K562 (cell line): Measurements from ENCODE around the gene OLFML2B. TPM values are rescaled to one million over a fixed set of nuclear protein-coding genes. Genes with fewer than 3 reads are reported as not detected.

Source experiments
- ATAC-seq: fragments of 200-7000 bp; cut with Tn5 transposase; 3 replicates; pipeline ENCODE4 v1.9.1; 2020; ENCODE audit warnings: moderate library complexity
- BruUV-seq: library from RNA; stranded (reverse); fragments of 400-500 nt; replicated peaks from 2 replicates; lab custom pipeline; 2021; lab: Mats Ljungman, UMichigan
- CTCF ChIA-PET: fragments of 300-600 bp; formaldehyde crosslinking; extraction: SDS; loops from one replicate; lab custom pipeline; 2021; ENCODE audit warnings: low intra/inter-chr PET ratio; lab: Yijun Ruan, JAX
- POLR2A ChIA-PET: fragments of 300-600, 350-650 bp; sonication (Branson Sonifier 250); formaldehyde crosslinking; extraction: SDS; loops from one replicate; lab custom pipeline; 2021; ENCODE audit warnings: antibody characterized with exemption, inconsistent platforms; lab: Yijun Ruan, JAX
- DNase-seq, 4 experiments: peaks; one replicate each; pipeline versions ENCODE4 v3.0.0 to v3.0.0-alpha.2; 2011 to 2018; ENCODE audit warnings: low spot score in 3 of 4, mixed read lengths in 3 of 4; ENCODE audit errors: extremely low read depth in 1 of 4
- FAIRE-seq: peaks from 2 replicates; lab custom pipeline; 2011; peaks lifted over from hg19 to GRCh38; lab: Jason Lieb, UNC
- H2AFZ ChIP-seq: 2 replicates; pipeline ENCODE4 v1.6.0; 2011; ENCODE audit warnings: low read depth, low read length, control low read depth, inconsistent platforms
- H3K27ac ChIP-seq: fragments of 200-600 bp; 3 replicates; pipeline ENCODE4 v1.8.0; 2011; ENCODE audit warnings: low read depth, mild to moderate bottlenecking, control low read depth, inconsistent platforms, low read length, moderate library complexity, mixed read lengths; ENCODE audit errors: extremely low read depth
- H3K27me3 ChIP-seq, 2 experiments: fragments of 300-600 bp in 1 of 2; 2 replicates in 1 of 2; 3 replicates in 1 of 2; pipeline versions ENCODE4 v1.6.0 to v1.8.0; 2011; ENCODE audit warnings: inconsistent platforms in 2 of 2, low read length in 2 of 2, mild to moderate bottlenecking in 1 of 2, mixed read lengths in 1 of 2, moderate library complexity in 1 of 2; ENCODE audit not compliant: control insufficient read depth in 2 of 2, insufficient read depth in 2 of 2
- H3K36me3 ChIP-seq: fragments of 300-600 bp; 3 replicates; pipeline ENCODE4 v1.8.0; 2011; ENCODE audit warnings: mild to moderate bottlenecking, low read length, inconsistent platforms; ENCODE audit not compliant: control insufficient read depth, insufficient read depth
- H3K4me1 ChIP-seq, 2 experiments: fragments of 200-600 bp in 1 of 2; replicated peaks in 1 of 2; 2 replicates in 1 of 2; 3 replicates in 1 of 2; pipeline versions ENCODE4 v1.5.1 to v1.8.0; 2011; ENCODE audit warnings: inconsistent platforms in 2 of 2, low read length in 2 of 2, mild to moderate bottlenecking in 1 of 2, mixed read lengths in 1 of 2, moderate library complexity in 1 of 2; ENCODE audit not compliant: control insufficient read depth in 2 of 2, insufficient read depth in 2 of 2
- H3K4me2 ChIP-seq: 2 replicates; pipeline ENCODE4 v1.6.1; 2011; ENCODE audit warnings: low read length, control low read depth, inconsistent platforms, mixed read lengths; ENCODE audit not compliant: insufficient read depth
- H3K4me3 ChIP-seq: fragments of 200-600 bp; sonication (generic), shearing (Covaris generic); 2 replicates; pipeline ENCODE4 v1.5.1; 2016; ENCODE audit warnings: control low read depth, inconsistent platforms
- H3K79me2 ChIP-seq: fragments of 200-600 bp; 3 replicates; pipeline ENCODE4 v1.8.0; 2011; ENCODE audit warnings: low read length, inconsistent platforms; ENCODE audit not compliant: control insufficient read depth, insufficient read depth
- H3K9ac ChIP-seq, 2 experiments: 2 replicates each; pipeline versions ENCODE4 v1.6.0 to v1.6.1; 2011; ENCODE audit warnings: low read depth in 2 of 2, low read length in 2 of 2, control low read depth in 1 of 2, inconsistent platforms in 1 of 2, mild to moderate bottlenecking in 1 of 2, mixed read lengths in 1 of 2; ENCODE audit not compliant: insufficient read depth in 1 of 2
- H3K9me1 ChIP-seq: one replicate; pipeline ENCODE4 v1.6.0; 2011; ENCODE audit warnings: inconsistent platforms, mild to moderate bottlenecking, low read length, moderate library complexity; ENCODE audit not compliant: control insufficient read depth, insufficient read depth
- H3K9me3 ChIP-seq: replicated peaks from 2 replicates; pipeline ENCODE4 v1.5.1; 2011; ENCODE audit warnings: low read depth, low read length, inconsistent platforms; ENCODE audit not compliant: control insufficient read depth, insufficient read depth
- H4K20me1 ChIP-seq: replicated peaks from 2 replicates; pipeline ENCODE4 v1.6.1; 2011; ENCODE audit warnings: low read length, inconsistent platforms, mixed read lengths; ENCODE audit not compliant: control insufficient read depth, insufficient read depth
- BDP1 ChIP-seq: IDR thresholded peaks from 3 replicates; pipeline ENCODE4 v1.6.1; 2011; ENCODE audit not compliant: insufficient read length, insufficient read depth
- ETV5 ChIP-seq: sonication (generic); formaldehyde crosslinking; IDR thresholded peaks from 2 replicates; pipeline ENCODE4 v1.4.0; 2020; ENCODE audit warnings: low read depth, mild to moderate bottlenecking, missing genetic modification reagents
- GATA2 ChIP-seq: sonication (generic); formaldehyde crosslinking; IDR thresholded peaks from 2 replicates; pipeline ENCODE4 v1.4.0; 2020; ENCODE audit warnings: mild to moderate bottlenecking, missing genetic modification reagents
- JUNB ChIP-seq: fragments of 450-650 bp; formaldehyde crosslinking; conservative IDR thresholded peaks from 2 replicates; pipeline ENCODE4 v1.4.0; 2020; ENCODE audit warnings: mild to moderate bottlenecking
- KHSRP ChIP-seq: fragments of 450-650 bp; IDR thresholded peaks from 2 replicates; pipeline ENCODE4 v1.6.1; 2017
- NRF1 ChIP-seq, 2 experiments: fragments of 450-650 bp; IDR thresholded peaks in 1 of 2; conservative IDR thresholded peaks in 1 of 2; 2 replicates each; pipeline ENCODE4 v1.6.1; 2014; ENCODE audit warnings: mild to moderate bottlenecking in 2 of 2
- RBM34 ChIP-seq: fragments of 200-400 bp; formaldehyde crosslinking; IDR thresholded peaks from 2 replicates; pipeline ENCODE4 v1.6.1; 2018; ENCODE audit warnings: low read length, borderline replicate concordance; ENCODE audit not compliant: insufficient read depth
- RUNX1 ChIP-seq: sonication (generic); IDR thresholded peaks from 2 replicates; pipeline ENCODE4 v1.6.1; 2016; ENCODE audit warnings: antibody characterized with exemption, low read depth
- SREBF1 ChIP-seq: fragments of 150-350 bp; IDR thresholded peaks from 2 replicates; pipeline ENCODE4 v1.6.1; 2014; ENCODE audit warnings: antibody characterized with exemption, low read depth, low read length, borderline replicate concordance
- SUPT5H ChIP-seq: fragments of 450-650 bp; IDR thresholded peaks from 2 replicates; pipeline ENCODE4 v1.6.1; 2016
- U2AF1 ChIP-seq: fragments of 200-400 bp; formaldehyde crosslinking; optimal IDR thresholded peaks from 2 replicates; pipeline ENCODE3; 2017; ENCODE audit warnings: mild to moderate bottlenecking, low read depth, low read length, moderate library complexity
- ZNF507 ChIP-seq: conservative IDR thresholded peaks from 2 replicates; pipeline ENCODE4 v1.6.1; 2017; ENCODE audit warnings: missing genetic modification characterization, missing compliant biosample characterization
- WGBS: fragments of 100-300 bp; shearing (Covaris generic); methylation state at CpG from one replicate; pipeline ENCODE4 v1.1.6; 2016; ENCODE audit warnings: low coverage, mixed read lengths; ENCODE audit not compliant: insufficient coverage; ENCODE audit errors: missing lambda C conversion rate; 5-methylcytosine and 5-hydroxymethylcytosine counted together
- in situ Hi-C: fragments of 300-500 bp; cut with MboI; formaldehyde crosslinking; loops from 4 replicates; pipeline ENCODE4 v1.15.0; 2018; ENCODE audit warnings: inconsistent platforms, mixed read lengths
- intact Hi-C: fragments of 100-400 bp; cut with micrococcal nuclease; formaldehyde crosslinking; loops from 2 replicates; pipeline ENCODE4 v1.14.2; 2022
- polyA plus RNA-seq, 8 experiments: library from polyadenylated mRNA; depleted of rRNA in 4 of 8; stranded (reverse) in 5 of 8; unstranded in 3 of 8; fragments of >200 nt; fragmentation: Nextera tagmentation in 2 of 8; fragmentation: Illumina TruSeq in 1 of 8; extraction: Ambion mirVana in 2 of 8; extraction: Trizol in 1 of 8; gene quantifications; 2 replicates each; pipeline versions ENCODE4 v1.2.1 to v1.2.3, GENCODE V29; 2011 to 2014; ENCODE audit warnings: inconsistent platforms in 1 of 8, missing spikeins in 1 of 8
- total RNA-seq, 7 experiments: library from RNA; depleted of rRNA in 6 of 7; stranded (reverse); fragments of >200 nt in 6 of 7; fragmentation: Illumina TruSeq in 2 of 7; extraction: Trizol in 2 of 7; gene quantifications; 2 replicates each; pipeline versions ENCODE4 v1.2.1 to v1.2.3, GENCODE V29; 2011 to 2021; ENCODE audit warnings: low replicate concordance in 1 of 7

OLFML2B gene
- total and polyA plus RNA-seq, 9 of the 15 experiments (the other 6 are each of a cell fraction or from before 2014, with no cell fraction given), result not detected

- 0 out of 3 replicates have a peak, but pooled peaks cover 5% of the 10 kb centered on the region for H3K36me3 ChIP-seq
- no peaks in the 10 kb centered on the region for H3K9me1 ChIP-seq
- no peak overlapping the region for H3K4me2 ChIP-seq
- no peaks in the 10 kb centered on the region for H3K27me3 ChIP-seq
- no peaks in the 10 kb centered on the region for H3K79me2 ChIP-seq
- no peak overlapping the region for H3K9ac ChIP-seq
- 82% methylated on average over 4 of the region's 4 CpGs for WGBS
- H3K4me3 ChIP-seq, result no peak overlapping the region
- FAIRE-seq, result no peak
- no peak overlapping the region for H3K27ac ChIP-seq
- H3K9me3 ChIP-seq, result no peaks in the 10 kb centered on the region
- no peak for DNase-seq
- ChIA-PET CTCF (no interaction called here), POLR2A (interaction anchor here (0.6 kb wide), 1 partner anchor 10 kb away, joined by 5 read pairs; no protein-coding TSS in a partner anchor)
- intact Hi-C loops (no loop called here), in situ Hi-C loops (no loop called here)
- H4K20me1 ChIP-seq, result no peaks in the 10 kb centered on the region
- no peak overlapping the region for H2AFZ ChIP-seq
- BruUV-seq, result no TSS peak
- ATAC-seq, result no peak
- H3K4me1 ChIP-seq, result peaks cover 0 to 32% of the 10 kb centered on the region in 2 experiments; a peak in 3 of 5 replicates
- no peak for TF ChIP-seq NRF1 (conservative IDR thresholded peaks at IDR 0.05 in 1 of 2, IDR thresholded peaks at IDR 0.05 in 1 of 2)
- no peak for TF ChIP-seq SREBF1
- no peak for TF ChIP-seq SUPT5H
- TF ChIP-seq KHSRP, result no peak
- no peak for TF ChIP-seq U2AF1
- TF ChIP-seq RUNX1, result no peak
- TF ChIP-seq BDP1, result no peak
- TF ChIP-seq GATA2 (CRISPR knock-in tag), result no peak
- TF ChIP-seq ZNF507, result no peak
- no peak for TF ChIP-seq RBM34
- no peak for TF ChIP-seq ETV5 (CRISPR knock-in tag)
- no peak for TF ChIP-seq JUNB
Measured at GRCh38 chr1:161948435-161948834, 75.2 kb downstream of the OLFML2B start.
